Neuronal stem cell (in vitro differentiated cells): ENCODE data around the gene FHL2.

ENCODE experiments used
- DNase-seq: peaks from one replicate; pipeline ENCODE4 v3.0.0-alpha.2; 2013; ENCODE audit warnings: low spot score
- H2AFZ ChIP-seq: one replicate; pipeline ENCODE4 v1.6.1; 2013; ENCODE audit warnings: mild to moderate bottlenecking, low read length, inconsistent platforms
- H2AK5ac ChIP-seq: 2 replicates; pipeline ENCODE4 v1.6.1; 2013; ENCODE audit warnings: low read depth, mild to moderate bottlenecking, inconsistent platforms, low read length, moderate library complexity, mixed read lengths
- H2BK120ac ChIP-seq: 2 replicates; pipeline ENCODE4 v1.6.1; 2013; ENCODE audit warnings: low read depth, mild to moderate bottlenecking, inconsistent platforms, low read length, moderate library complexity, mixed read lengths
- H2BK12ac ChIP-seq: one replicate; pipeline ENCODE4 v1.6.1; 2013; ENCODE audit warnings: low read length, inconsistent platforms
- H2BK15ac ChIP-seq: 2 replicates; pipeline ENCODE4 v1.6.1; 2013; ENCODE audit warnings: mild to moderate bottlenecking, low read length, inconsistent platforms, mixed read lengths
- H2BK5ac ChIP-seq: one replicate; pipeline ENCODE4 v1.6.1; 2013; ENCODE audit warnings: inconsistent platforms, mild to moderate bottlenecking, low read length, moderate library complexity
- H3K14ac ChIP-seq: one replicate; pipeline ENCODE4 v1.6.1; 2013; ENCODE audit warnings: low read length, inconsistent platforms
- H3K18ac ChIP-seq: 2 replicates; pipeline ENCODE4 v1.6.1; 2013; ENCODE audit warnings: low read length, inconsistent platforms
- H3K23ac ChIP-seq: 2 replicates; pipeline ENCODE4 v1.6.1; 2013; ENCODE audit warnings: low read depth, mild to moderate bottlenecking, mixed read lengths, low read length, inconsistent platforms; ENCODE audit not compliant: poor library complexity
- H3K27ac ChIP-seq: replicated peaks from 3 replicates; pipeline ENCODE4 v1.5.1; 2013; ENCODE audit warnings: low read length, inconsistent platforms
- H3K27me3 ChIP-seq, 3 experiments: 2 replicates each; pipeline ENCODE4 v1.6.1; 2013; ENCODE audit warnings: low read length in 3 of 3, mild to moderate bottlenecking in 2 of 3, inconsistent platforms in 1 of 3, low read depth in 1 of 3, mixed read lengths in 1 of 3, moderate library complexity in 1 of 3; ENCODE audit not compliant: control insufficient read depth in 3 of 3, insufficient read depth in 3 of 3
- H3K36me3 ChIP-seq, 2 donors: replicated peaks in 1 of 2; 2 replicates each; pipeline ENCODE4 v1.6.1; 2013; ENCODE audit warnings: low read length in 2 of 2; ENCODE audit not compliant: control insufficient read depth in 2 of 2, insufficient read depth in 2 of 2
- H3K4ac ChIP-seq: 2 replicates; pipeline ENCODE4 v1.6.1; 2013; ENCODE audit warnings: inconsistent platforms, mild to moderate bottlenecking, low read length, moderate library complexity
- H3K4me1 ChIP-seq, 2 donors: 1 replicate in 1 of 2; 2 replicates in 1 of 2; pipeline ENCODE4 v1.6.1; 2013; ENCODE audit warnings: low read length in 2 of 2, low read depth in 1 of 2; ENCODE audit not compliant: control insufficient read depth in 2 of 2, insufficient read depth in 1 of 2
- H3K4me2 ChIP-seq: one replicate; pipeline ENCODE4 v1.6.1; 2013; ENCODE audit warnings: mild to moderate bottlenecking, low read length, inconsistent platforms; ENCODE audit not compliant: insufficient read depth, poor library complexity, severe bottlenecking
- H3K4me3 ChIP-seq, 2 donors: 2 replicates each; pipeline ENCODE4 v1.5.1; 2013; ENCODE audit warnings: low read length in 2 of 2, mild to moderate bottlenecking in 2 of 2, inconsistent platforms in 1 of 2, moderate library complexity in 1 of 2
- H3K79me1 ChIP-seq: one replicate; pipeline ENCODE4 v1.6.1; 2013; ENCODE audit warnings: low read depth, mild to moderate bottlenecking, inconsistent platforms, low read length, moderate library complexity
- H3K9ac ChIP-seq: one replicate; pipeline ENCODE4 v1.6.1; 2013; ENCODE audit warnings: mild to moderate bottlenecking, low read depth, low read length, inconsistent platforms; ENCODE audit not compliant: poor library complexity
- H3K9me3 ChIP-seq, 2 donors: replicated peaks in 1 of 2; 2 replicates each; pipeline versions ENCODE3 to v1.6.1; 2013; ENCODE audit warnings: low read length in 2 of 2, mild to moderate bottlenecking in 2 of 2, inconsistent platforms in 1 of 2, low read depth in 1 of 2, mixed read lengths in 1 of 2, moderate library complexity in 1 of 2; ENCODE audit not compliant: control insufficient read depth in 2 of 2, insufficient read depth in 1 of 2
- H4K8ac ChIP-seq: one replicate; pipeline ENCODE4 v1.6.1; 2013; ENCODE audit warnings: low read depth, mild to moderate bottlenecking, inconsistent platforms, low read length, moderate library complexity
- H4K91ac ChIP-seq: one replicate; pipeline ENCODE4 v1.6.1; 2013; ENCODE audit warnings: low read length, low read depth, mild to moderate bottlenecking, inconsistent platforms; ENCODE audit not compliant: poor library complexity
- WGBS, 2 donors: extraction: QIAGEN DNeasy Blood & Tissue Kit; methylation state at CpG; one replicate each; pipeline ENCODE4 v1.1.7; 2013; ENCODE audit warnings: missing lambda C conversion rate in 2 of 2, mixed read lengths in 1 of 2; ENCODE audit not compliant: insufficient read length in 2 of 2, insufficient replicate concordance in 1 of 2; ENCODE audit errors: extremely low coverage in 2 of 2; 5-methylcytosine and 5-hydroxymethylcytosine counted together

Gene FHL2

DNA sequence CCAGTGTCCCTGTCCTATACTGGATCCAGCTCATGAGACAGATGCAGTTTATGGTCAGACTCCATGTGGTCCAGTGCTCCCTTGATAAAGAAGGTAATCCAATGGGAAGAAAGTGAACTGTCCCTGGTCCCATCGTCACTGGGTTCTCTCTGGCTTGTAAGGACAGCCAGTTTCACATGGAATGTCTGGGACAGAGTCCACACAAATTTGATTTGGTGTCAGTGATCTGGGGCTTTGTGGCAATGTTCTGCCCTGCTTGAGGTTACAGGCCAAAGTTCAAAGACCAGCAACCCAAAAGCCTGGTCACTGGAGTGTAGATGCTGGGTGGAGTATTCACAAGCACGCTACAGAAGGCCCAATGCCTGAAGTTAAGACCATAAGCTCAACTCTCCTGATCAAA is 22.2 kb upstream of the FHL2 start:
- Histone ChIP-seq H3K9me3 (no peaks in the 10 kb centered on the region), H3K9ac (no peak overlapping the region), H3K14ac (no peak overlapping the region), H4K8ac (no peak overlapping the region), H3K4me1 (no peaks in the 10 kb centered on the region), H4K91ac (no peak overlapping the region), H2BK15ac (no peak overlapping the region), H3K36me3 (no peaks in the 10 kb centered on the region), H3K27ac (no peak overlapping the region), H3K23ac (no peak overlapping the region), H3K79me1 (no peaks in the 10 kb centered on the region), H3K27me3 (peaks cover 0 to 9% (median 0%) of the 10 kb centered on the region in 3 experiments), H3K18ac (no peak overlapping the region), H3K4me2 (no peak overlapping the region), H3K4ac (no peak overlapping the region), H3K4me3 (no peak overlapping the region), H2AK5ac (no peak overlapping the region), H2BK5ac (no peak overlapping the region), H2AFZ (no peak overlapping the region), H2BK120ac (no peak overlapping the region), H2BK12ac (no peak overlapping the region)
- no peak for DNase-seq
- no CpG with 5 or more reads among the region's 2 CpGs for WGBS, 2 donors

DNA sequence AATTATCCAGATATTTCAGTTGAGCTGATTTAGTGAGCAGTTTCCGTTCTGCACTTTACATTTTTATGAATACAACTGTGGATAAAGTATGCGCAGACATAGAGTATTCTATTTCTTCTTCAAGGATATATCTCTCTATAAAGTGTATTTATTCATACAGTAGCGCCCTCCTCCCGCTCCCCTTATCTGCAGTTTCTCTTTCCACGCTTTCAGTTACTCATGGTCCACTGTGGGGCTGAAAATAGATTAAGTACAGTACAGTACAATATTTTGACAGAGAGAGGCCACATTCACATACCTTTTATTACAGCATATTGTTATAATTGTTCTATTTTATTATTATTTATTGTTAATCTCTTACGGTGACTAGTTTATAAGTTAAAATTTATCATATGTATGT is 19.7 kb upstream of the FHL2 start:
- H3K36me3 ChIP-seq: no peaks in the 10 kb centered on the region
- H3K79me1 ChIP-seq: no peaks in the 10 kb centered on the region
- no peak overlapping the region for H3K4ac ChIP-seq
- no peaks in the 10 kb centered on the region for H3K9me3 ChIP-seq
- no peak overlapping the region for H3K4me2 ChIP-seq
- no peak overlapping the region for H2AK5ac ChIP-seq
- no peak overlapping the region for H3K18ac ChIP-seq
- H3K27ac ChIP-seq: no peak overlapping the region
- no peak for DNase-seq
- no peak overlapping the region for H2BK5ac ChIP-seq
- no peak overlapping the region for H2BK12ac ChIP-seq
- H3K27me3 ChIP-seq: peaks cover 0 to 9% (median 2%) of the 10 kb centered on the region in 3 experiments
- no peak overlapping the region for H2AFZ ChIP-seq
- H2BK15ac ChIP-seq: no peak overlapping the region
- no peak overlapping the region for H4K8ac ChIP-seq
- no peak overlapping the region for H4K91ac ChIP-seq
- no peak overlapping the region for H2BK120ac ChIP-seq
- WGBS, 2 donors: no CpG with 5 or more reads among the region's 6 CpGs
- no peak overlapping the region for H3K23ac ChIP-seq
- H3K4me3 ChIP-seq: no peak overlapping the region
- H3K14ac ChIP-seq: no peak overlapping the region
- H3K4me1 ChIP-seq: no peaks in the 10 kb centered on the region
- no peak overlapping the region for H3K9ac ChIP-seq

- Histone ChIP-seq H3K36me3 (no peaks in the 10 kb centered on the region), H2BK12ac (no peak overlapping the region), H3K27ac (no peak overlapping the region), H3K9me3 (no peaks in the 10 kb centered on the region), H3K18ac (no peak overlapping the region), H3K4me3 (no peak overlapping the region), H3K27me3 (peaks cover 0 to 9% (median 2%) of the 10 kb centered on the region in 3 experiments), H3K23ac (no peak overlapping the region), H3K14ac (no peak overlapping the region), H3K79me1 (no peaks in the 10 kb centered on the region), H4K8ac (no peak overlapping the region), H2BK120ac (no peak overlapping the region), H3K4me1 (no peaks in the 10 kb centered on the region), H4K91ac (no peak overlapping the region), H2AK5ac (no peak overlapping the region), H2AFZ (no peak overlapping the region), H3K4me2 (no peak overlapping the region), H3K9ac (no peak overlapping the region), H2BK5ac (no peak overlapping the region), H3K4ac (no peak overlapping the region), H2BK15ac (no peak overlapping the region)
- WGBS, 2 donors: no CpG with 5 or more reads among the region's 1 CpG
- DNase-seq: no peak
These were observed 19.1 kb upstream of the FHL2 start for GRCh38 chr2:105417857-105418436.

GRCh38 chr2:105416156-105416555 is 17.3 kb upstream of the FHL2 start:
- Histone ChIP-seq H3K18ac (no peak overlapping the region), H4K8ac (no peak overlapping the region), H4K91ac (no peak overlapping the region), H3K4ac (no peak overlapping the region), H3K36me3 (no peaks in the 10 kb centered on the region), H3K4me2 (no peak overlapping the region), H3K9me3 (no peaks in the 10 kb centered on the region), H3K79me1 (no peaks in the 10 kb centered on the region), H2AFZ (no peak overlapping the region), H3K23ac (no peak overlapping the region), H3K14ac (no peak overlapping the region), H3K4me1 (no peaks in the 10 kb centered on the region), H3K27me3 (peaks cover 0 to 4% (median 2%) of the 10 kb centered on the region in 3 experiments), H2BK5ac (no peak overlapping the region), H2BK12ac (no peak overlapping the region), H2BK120ac (no peak overlapping the region), H3K4me3 (no peak overlapping the region), H2AK5ac (no peak overlapping the region), H3K27ac (no peak overlapping the region), H3K9ac (no peak overlapping the region), H2BK15ac (no peak overlapping the region)
- no CpG with 5 or more reads among the region's 3 CpGs for WGBS, 2 donors
- DNase-seq: no peak
